HG03460 (cell line): ENCODE results near the gene SRPX2.
"Not testable (repeated sequence)": the region's sequence is repeated elsewhere in the genome, so short reads cannot be mapped to it uniquely, and the experiment has no call there.

ENCODE experiments used
- ATAC-seq: cut with Tn5 transposase; IDR thresholded peaks from one replicate; pipeline ENCODE4 v1.9.1; 2021; ENCODE audit not compliant: unreplicated experiment

Gene SRPX2

DNA sequence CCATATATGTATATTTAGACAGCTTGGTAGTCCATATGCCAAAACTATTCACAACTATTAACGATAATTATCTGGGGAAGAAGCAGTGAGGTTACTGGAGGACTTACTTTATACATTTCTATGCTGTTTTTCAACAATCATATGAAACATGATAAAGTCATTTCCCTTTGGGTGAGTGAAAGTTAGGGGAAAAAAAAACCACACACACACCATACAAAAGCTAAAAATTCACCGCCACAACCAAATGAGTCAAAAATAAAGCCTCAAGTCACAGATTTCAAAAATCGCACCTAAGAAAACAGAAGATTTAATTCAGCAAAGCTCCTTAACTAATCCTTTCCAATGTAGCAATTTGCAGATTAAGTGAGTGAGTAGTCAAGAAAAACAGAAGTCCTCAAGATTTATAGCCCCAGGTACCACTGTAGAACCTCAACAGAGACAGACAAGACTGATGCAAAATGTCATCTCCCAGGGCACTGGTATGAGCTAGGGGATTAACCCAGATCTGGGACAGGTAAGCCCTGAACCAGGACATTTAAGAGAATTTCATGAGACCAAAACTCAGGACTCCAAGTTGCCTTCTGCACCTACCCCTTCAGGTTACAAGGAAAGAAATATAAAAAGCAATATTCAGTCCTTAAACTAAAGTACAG lies 52.8 kb downstream of the SRPX2 start:
- no peak for ATAC-seq

DNA sequence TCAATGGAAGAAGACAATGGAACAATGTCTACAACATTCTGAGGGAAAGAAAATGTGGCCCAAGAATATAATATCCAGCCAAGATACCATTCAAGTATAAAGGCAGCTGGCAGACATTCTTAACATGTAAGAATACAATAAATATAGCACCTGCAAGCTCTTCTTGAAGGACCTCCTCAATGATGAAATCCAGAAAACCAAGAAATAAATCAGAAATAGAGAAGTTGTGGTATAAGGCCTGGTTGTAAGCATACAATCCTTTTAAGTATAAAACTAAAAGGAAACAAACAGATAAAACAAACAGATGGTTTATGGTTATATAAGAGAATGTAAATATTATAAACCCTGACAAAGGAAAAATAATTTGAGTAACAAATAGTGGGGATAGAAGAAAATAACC lies 54.6 kb downstream of the SRPX2 start:
- ATAC-seq, result no peak

DNA sequence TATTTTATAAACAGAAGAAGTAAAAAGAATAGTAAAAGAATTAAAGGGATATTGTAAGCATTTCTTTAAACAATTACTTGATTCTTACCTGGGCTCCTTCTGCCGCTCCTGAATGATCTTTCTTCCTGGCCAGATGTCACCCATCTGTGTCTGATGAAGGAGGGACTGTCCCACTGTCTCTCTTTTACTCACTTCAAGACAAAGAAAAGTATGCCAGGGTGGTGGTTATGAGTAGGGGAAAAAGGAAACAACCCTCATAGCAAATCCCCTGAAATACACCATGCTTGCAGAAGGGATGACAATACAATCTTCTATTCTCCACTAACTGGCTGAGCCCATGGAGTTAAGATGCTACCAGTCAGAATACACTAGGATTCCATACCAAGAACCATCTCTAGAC lies 56.8 kb downstream of the SRPX2 start:
- ATAC-seq, result no peak

DNA sequence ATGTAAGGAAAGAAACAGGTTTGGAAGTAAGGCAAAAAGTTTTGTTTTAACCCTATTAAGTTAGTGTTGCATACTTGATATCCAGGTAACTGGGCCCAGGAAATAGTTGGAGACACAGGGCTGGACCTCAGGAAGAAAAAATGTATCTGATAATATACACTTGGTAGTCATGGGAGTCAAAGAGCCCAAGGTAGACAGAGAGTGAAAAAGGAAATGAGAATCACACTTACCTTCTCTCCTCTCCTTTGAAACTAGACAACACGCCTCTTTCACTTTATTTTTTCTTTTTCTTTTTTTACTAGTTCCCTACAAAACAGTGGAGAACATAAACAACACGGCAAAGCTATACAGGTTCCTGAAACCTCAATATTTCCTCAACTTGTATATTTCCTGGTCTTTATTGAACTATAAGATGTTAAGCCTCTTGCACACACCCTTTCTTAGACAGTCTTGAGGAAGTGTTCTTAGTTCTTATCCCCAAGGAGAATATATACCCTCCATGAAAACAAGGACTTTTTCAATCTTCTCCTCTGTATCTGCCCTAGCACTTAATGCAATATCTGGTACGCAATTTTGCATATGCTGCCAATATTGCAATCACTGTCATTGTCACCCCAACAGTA lies 60.7 kb downstream of the SRPX2 start:
- ATAC-seq, result no peak

DNA sequence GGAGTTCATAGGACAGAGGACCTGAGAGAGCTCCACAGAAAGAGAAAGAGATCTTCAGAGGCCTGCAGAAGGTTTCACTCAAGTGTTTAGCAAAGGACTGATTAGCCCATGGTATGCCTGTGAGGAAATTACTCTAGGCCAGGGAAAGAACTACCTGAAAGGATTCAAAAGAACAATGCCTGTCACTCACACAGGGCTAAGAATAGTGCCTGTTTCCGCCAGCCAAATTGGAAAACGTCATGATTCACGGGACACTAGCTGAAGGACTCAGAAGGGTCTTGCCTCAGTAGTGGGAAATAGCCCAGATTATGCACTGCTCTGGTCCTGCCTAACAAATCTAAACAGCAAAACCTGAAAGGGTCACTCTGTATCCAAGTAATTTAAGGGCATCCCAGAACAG lies 66.8 kb downstream of the SRPX2 start:
- ATAC-seq, result no peak

DNA sequence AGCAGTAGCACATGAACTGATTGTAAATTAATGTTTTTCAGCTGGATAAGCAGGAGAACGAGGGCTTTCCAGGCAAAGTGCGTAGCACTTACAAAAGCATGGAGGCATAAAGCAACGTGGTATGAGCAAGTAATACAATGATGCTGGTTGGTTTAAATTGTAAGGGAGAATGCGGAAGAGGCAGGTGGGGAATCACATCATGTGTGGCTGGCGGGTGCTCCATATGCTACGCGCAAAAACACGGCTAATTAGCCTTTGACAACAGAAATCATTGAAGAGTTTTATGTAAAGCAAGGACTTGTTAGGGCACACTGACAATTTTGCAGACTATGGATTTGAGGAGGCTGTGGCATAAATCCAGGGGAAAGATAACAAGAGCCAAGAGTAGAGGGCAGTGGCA lies 73.4 kb downstream of the SRPX2 start:
- no peak for ATAC-seq

DNA sequence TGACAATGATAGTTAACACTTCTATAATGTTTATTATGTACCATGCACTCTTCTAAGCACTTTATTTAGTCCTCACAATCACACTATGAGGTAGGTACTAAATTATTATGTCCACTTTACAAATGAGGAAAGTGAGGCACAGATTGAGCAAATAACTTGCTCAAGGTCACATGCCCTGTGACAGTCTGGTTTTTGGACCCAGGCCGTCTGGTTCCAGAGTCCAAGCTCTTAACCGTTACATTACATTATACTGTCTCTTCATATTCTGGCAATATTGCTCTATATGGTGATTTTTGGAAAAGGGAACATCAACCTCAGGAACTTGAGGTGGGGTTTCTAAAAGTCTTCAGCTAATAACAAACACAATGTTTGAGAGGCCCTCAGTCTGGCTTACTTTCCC lies 75.1 kb downstream of the SRPX2 start:
- no peak for ATAC-seq

DNA sequence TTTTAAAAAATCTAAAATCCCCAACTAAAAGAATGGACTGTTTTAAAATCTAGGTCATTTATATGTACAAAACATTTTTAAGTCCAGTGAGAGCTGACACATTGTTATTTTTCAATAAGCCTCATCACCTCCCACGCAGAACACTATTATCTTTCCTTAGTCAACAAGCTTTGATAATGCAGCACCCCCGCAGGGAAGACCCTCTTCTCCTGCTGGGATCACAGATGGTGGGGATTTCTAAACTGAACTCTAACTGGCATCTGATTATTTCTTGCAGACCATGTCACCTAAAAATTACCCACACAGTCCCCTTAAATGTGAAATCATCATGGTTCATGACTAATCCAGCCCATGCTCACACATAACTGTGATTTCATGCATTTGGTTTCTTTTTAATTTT lies 76.3 kb downstream of the SRPX2 start:
- no peak for ATAC-seq

DNA sequence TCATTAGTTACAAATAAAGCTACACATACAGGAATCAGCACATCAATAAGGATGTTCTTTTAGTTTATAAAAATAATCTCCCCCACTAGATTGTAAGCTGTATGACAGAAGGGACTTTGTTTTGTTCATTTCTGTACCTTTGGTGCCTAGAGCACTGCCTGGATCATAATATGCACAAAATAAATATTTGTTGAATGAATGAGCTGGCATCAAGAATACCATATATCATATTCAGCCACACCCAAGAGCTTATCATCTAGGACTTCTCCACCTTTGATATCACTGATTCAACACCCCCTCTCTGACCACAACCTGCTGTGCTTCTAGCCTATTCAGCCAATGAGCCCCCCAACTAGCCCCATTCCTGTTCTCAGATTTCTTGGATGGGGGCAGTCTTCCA lies 77.3 kb downstream of the SRPX2 start:
- ATAC-seq, result no peak

DNA sequence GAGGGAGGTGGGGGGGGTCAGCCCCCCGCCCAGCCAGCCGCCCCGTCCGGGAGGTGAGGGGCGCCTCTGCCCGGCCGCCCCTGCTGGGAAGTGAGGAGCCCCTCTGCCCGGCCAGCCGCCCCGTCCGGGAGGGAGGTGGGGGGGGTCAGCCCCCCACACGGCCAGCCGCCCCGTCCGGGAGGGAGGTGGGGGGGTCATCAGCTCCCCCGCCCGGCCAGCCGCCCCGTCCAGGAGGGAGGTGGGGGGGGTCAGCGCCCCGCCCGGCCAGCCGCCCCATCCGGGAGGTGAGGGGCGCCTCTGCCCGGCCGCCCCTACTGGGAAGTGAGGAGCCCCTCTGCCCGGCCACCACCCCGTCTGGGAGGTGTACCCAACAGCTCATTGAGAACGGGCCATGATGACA lies 80.0 kb downstream of the SRPX2 start:
- not testable (repeated sequence) for ATAC-seq
